NCI-H748 treated with DMSO at 0.1 percent for 48 hours (cell line): ENCODE data around the gene USP6.
"Not testable (repeated sequence)": the region's sequence is repeated elsewhere in the genome, so short reads cannot be mapped to it uniquely, and the experiment has no call there.

Experiments
- DNase-seq: peaks from one replicate; lab custom pipeline; 2025; lab: John Stamatoyannopoulos, UW

USP6 gene

DNA sequence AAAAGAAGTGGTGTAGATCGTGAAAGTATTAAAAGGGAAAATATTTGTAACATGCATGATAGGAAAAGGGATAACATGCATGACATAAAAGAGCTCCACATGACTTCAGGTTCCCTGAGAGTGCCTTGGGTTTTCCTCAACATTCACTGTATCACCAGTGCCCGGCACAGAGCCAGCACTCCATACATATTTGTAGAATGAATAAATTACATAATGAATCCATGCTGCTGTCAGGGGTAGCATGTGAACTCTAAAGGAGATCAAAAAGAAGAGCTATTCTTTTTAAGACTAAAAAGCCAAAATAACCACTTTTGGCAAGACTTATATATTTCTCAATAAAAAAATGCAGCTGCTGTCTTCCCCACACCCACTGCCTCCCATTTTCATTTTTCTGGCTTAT is 78.5 kb downstream of the USP6 start:
- no peak for DNase-seq

DNA sequence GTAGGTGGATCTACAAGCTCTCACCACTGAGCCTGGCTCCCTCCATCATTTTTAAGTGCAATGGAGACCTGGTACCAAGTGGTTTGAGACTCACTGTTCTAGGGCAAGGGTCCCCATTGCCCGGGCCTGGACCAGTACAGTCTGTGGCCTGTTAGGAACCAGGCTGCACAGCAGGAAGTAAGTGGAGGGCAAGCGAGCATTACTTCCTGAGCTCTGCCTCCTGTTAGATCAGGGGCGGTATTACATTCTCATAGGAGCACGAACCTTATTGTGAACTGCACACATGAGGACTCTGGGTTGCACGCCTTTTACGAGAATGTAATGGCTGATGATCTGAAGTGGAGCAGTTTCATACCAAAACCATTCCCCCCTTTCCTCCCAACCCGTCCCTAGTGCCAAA is 82.6 kb downstream of the USP6 start:
- no peak for DNase-seq

DNA sequence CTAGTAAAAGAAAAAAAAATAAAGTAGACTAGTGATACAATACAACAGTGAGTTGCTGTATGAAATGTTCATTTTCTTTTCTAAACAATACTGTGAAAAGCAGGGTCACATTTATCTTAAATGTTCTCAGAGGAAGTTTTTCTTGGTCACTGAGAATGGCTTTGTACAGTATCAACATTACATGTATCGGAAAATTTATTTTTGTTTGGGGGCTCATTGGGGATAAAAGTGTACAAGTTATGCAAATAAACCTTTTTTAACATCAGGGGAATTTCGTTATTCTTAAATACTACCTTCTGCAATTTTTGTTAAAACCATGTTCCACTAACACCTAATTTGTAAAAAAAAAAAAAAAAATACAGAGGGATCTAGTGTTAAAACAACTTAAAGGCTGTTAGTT is 84.5 kb downstream of the USP6 start:
- no peak for DNase-seq

DNA sequence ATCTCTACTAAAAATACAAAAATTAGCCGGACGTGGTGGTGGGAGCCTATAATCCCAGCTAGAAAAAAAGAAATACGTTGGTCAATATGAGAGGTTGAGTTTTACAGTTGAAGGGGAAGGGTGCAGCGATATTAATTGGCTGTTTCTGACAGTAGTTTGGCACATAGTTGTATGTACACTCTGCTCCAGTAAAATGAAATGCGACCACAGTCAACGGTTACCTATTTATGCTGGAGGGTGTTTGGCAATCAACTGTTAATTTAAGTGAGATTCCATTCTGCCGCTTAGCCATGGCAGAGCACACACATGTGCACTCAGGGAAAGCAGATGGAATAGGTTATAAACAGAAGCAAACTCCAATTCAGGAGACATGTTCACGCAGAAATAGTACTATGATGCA is 85.2 kb downstream of the USP6 start:
- no peak for DNase-seq

- DNase-seq: no peak
Measured at GRCh38 chr17:5203178-5203907, 87.5 kb downstream of the USP6 start.

DNA sequence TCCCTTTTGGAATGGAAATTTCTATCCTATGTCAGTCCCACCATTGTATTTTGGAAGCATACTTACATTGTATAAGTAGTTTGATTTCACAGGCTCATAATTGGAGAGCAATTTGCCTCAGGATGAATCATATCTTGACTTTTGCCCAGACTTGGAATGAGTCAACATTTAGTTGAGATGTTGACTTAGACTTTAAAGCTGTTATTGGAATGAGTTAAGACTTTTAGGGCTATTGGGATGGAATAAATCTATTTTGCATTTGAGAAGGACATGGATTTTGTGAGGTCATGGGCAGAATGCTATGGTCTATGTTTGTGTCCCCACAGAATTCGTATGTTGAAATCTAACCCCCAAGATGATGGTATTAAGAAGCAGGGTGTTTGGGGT is 88.1 kb downstream of the USP6 start:
- DNase-seq: no peak

GRCh38 chr17:5209396-5209795 is 93.6 kb downstream of the USP6 start:
- no peak for DNase-seq

- no peak for DNase-seq
Measured at GRCh38 chr17:5210091-5210490, 94.3 kb downstream of the USP6 start.

GRCh38 chr17:5210614-5211252 is 94.9 kb downstream of the USP6 start:
- no peak for DNase-seq

- DNase-seq: no peak
Measured at GRCh38 chr17:5211458-5211857, 95.6 kb downstream of the USP6 start.

GRCh38 chr17:5217562-5217961 is 101.7 kb downstream of the USP6 start:
- DNase-seq: not testable (repeated sequence)

- no peak for DNase-seq
Measured at GRCh38 chr17:5219536-5219935, 103.7 kb downstream of the USP6 start.

- no peak for DNase-seq
Measured at GRCh38 chr17:5220074-5220473, 104.2 kb downstream of the USP6 start.

DNA sequence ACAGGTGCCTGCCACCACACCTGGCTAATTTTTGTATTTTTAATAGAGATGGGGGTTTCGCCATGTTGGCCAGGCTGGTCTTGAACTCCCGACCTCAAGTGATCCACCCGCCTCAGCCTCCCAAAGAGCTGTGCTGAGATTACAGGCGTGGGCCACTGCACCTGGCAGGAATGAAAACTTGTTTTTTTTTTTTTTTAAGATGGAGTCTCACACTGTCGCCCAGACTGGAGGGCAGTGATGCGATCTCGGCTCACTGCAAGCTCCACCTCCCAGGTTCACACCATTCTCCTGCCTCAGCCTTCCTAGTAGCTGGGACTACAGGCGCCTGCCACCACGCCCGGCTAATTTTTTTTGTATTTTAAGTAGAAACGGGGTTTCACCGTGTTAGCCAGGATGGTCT is 106.1 kb downstream of the USP6 start:
- not testable (repeated sequence) for DNase-seq
